Measurements from ENCODE around the gene AGAP1. TPM values are rescaled to one million over a fixed set of nuclear protein-coding genes. Genes with fewer than 3 reads are reported as not detected.

The AGAP1 gene
- total RNA-seq, 3 donors from 2014 or later, result 1.9 to 2.6 (median 2.1) TPM

DNA sequence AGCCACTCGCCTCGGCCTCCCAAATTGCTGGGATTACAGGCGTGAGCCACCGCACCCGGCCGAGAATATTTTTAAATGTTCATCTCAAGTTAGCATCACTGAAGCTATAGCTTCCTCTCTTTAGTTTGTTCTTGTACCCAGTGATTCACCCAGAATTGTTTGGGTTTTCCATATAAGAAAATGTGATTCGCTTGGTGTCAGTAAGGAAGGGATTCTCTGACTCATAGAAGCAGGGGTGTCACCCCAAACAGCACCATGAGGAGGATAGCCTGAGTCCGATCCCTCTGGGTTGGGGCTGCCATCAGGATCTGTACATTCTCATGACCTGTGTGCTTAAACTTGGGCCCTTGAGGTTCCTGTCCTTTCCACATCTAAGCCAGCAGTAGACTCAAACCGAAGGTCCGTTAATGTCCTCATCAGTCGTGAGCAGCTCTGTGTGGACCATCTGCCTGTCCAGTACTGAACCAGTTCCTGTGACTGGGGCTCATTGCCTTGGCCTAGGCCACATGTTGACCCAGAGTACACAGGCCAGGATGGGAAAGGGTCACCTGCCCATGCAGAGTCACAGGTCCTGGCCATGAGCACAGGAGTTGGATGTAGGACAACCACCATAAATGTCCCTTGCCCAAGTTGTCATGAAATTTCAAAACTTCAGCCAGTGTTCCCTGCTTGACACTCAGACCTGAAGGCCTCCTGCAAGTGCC lies 362.5 kb downstream of the AGAP1 start:
- Mint-ChIP-seq H3K27me3 (ENCODE audit: low read depth) (no peaks in the 10 kb centered on the region), H3K36me3 (ENCODE audit: insufficient read depth) (no peaks in the 10 kb centered on the region), H3K9me3 (no peaks in the 10 kb centered on the region), H3K4me1 (ENCODE audit: low read depth) (no peaks in the 10 kb centered on the region), H3K4me3 (no peak overlapping the region)
- ATAC-seq, result no peak
- no peak for DNase-seq

DNA sequence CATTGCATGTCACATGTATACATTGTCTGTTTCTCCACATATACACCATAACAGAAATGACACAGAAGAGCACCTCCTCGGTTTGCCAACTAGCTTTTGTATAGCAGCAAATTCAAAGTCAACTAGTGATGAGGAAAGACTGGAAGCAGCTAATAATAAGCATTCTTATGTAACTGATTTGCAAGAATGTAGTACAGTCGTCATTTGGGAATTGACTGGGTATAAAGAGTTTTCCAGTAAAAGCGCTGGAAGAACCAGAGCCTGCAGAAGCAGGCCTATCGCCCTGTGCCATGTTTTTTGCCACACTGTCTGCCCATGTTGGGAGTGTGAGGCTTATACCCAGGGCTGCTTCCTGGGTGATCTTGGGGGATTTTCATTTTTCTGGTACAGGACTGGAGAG lies 363.8 kb downstream of the AGAP1 start:
- H3K36me3 Mint-ChIP-seq (ENCODE audit: insufficient read depth), result no peaks in the 10 kb centered on the region
- H3K9me3 Mint-ChIP-seq, result no peaks in the 10 kb centered on the region
- H3K27me3 Mint-ChIP-seq (ENCODE audit: low read depth), result peaks cover 4% of the 10 kb centered on the region
- DNase-seq (no peak), ATAC-seq (no peak)
- no peak overlapping the region for H3K4me3 Mint-ChIP-seq
- no peaks in the 10 kb centered on the region for H3K4me1 Mint-ChIP-seq (ENCODE audit: low read depth)

- Mint-ChIP-seq H3K4me1 (ENCODE audit: low read depth) (peaks cover 1% of the 10 kb centered on the region), H3K9me3 (no peaks in the 10 kb centered on the region), H3K27me3 (ENCODE audit: low read depth) (peaks cover 10% of the 10 kb centered on the region), H3K36me3 (ENCODE audit: insufficient read depth) (no peaks in the 10 kb centered on the region), H3K4me3 (no peak overlapping the region)
- ATAC-seq (no peak), DNase-seq (no peak)
These were observed 365.0 kb downstream of the AGAP1 start for GRCh38 chr2:235858881-235859280.

- no peak for DNase-seq
- no peak for ATAC-seq
These were observed 365.8 kb downstream of the AGAP1 start for GRCh38 chr2:235859651-235860050.

GRCh38 chr2:235860111-235860510 lies 366.3 kb downstream of the AGAP1 start:
- Mint-ChIP-seq H3K36me3 (ENCODE audit: insufficient read depth) (no peaks in the 10 kb centered on the region), H3K27me3 (ENCODE audit: low read depth) (peaks cover 20% of the 10 kb centered on the region), H3K4me1 (ENCODE audit: low read depth) (peaks cover 1% of the 10 kb centered on the region), H3K4me3 (no peak overlapping the region), H3K9me3 (no peaks in the 10 kb centered on the region)
- DNase-seq (no peak), ATAC-seq (no peak)

More at GRCh38 chr2:235859651-235860050, 365.8 kb downstream of the AGAP1 start:
- Mint-ChIP-seq H3K36me3 (ENCODE audit: insufficient read depth) (no peaks in the 10 kb centered on the region), H3K27me3 (ENCODE audit: low read depth) (peaks cover 16% of the 10 kb centered on the region), H3K4me1 (ENCODE audit: low read depth) (peaks cover 1% of the 10 kb centered on the region), H3K9me3 (no peaks in the 10 kb centered on the region), H3K4me3 (no peak overlapping the region)

DNA sequence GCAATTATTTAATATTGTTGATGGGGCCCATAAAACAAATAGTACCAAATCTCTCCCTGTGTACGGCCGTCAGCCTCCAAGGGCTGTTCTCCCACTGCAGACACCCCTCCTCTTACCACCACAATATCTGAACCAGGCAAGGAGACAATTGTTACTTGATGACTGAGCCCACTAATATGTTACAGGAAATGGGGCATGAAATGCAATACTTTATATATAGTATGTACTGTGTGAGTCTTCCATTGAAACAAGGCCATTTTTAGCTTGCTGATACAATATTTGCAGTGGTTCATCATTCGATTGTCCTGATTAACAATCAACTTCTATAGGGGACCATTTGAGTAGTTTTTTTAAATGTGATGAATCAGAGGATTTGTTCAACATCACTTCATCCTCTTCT lies 367.0 kb downstream of the AGAP1 start:
- no peak for ATAC-seq
- H3K27me3 Mint-ChIP-seq (ENCODE audit: low read depth), result peaks cover 25% of the 10 kb centered on the region
- no peak overlapping the region for H3K4me3 Mint-ChIP-seq

GRCh38 chr2:235861383-235861782 lies 367.5 kb downstream of the AGAP1 start:
- ATAC-seq (no peak), DNase-seq (no peak)
- Mint-ChIP-seq H3K27me3 (ENCODE audit: low read depth) (peaks cover 30% of the 10 kb centered on the region), H3K4me1 (ENCODE audit: low read depth) (peaks cover 1% of the 10 kb centered on the region), H3K9me3 (no peaks in the 10 kb centered on the region), H3K4me3 (no peak overlapping the region), H3K36me3 (ENCODE audit: insufficient read depth) (no peaks in the 10 kb centered on the region)

More for the DNA sequence above, 367.0 kb downstream of the AGAP1 start:
- Mint-ChIP-seq H3K9me3 (no peaks in the 10 kb centered on the region), H3K36me3 (ENCODE audit: insufficient read depth) (no peaks in the 10 kb centered on the region), H3K4me1 (ENCODE audit: low read depth) (peaks cover 1% of the 10 kb centered on the region)
- DNase-seq, result no peak

GRCh38 chr2:235863414-235863813 lies 369.6 kb downstream of the AGAP1 start:
- H3K4me3 Mint-ChIP-seq, result no peak overlapping the region
- H3K9me3 Mint-ChIP-seq, result no peaks in the 10 kb centered on the region
- no peaks in the 10 kb centered on the region for H3K36me3 Mint-ChIP-seq (ENCODE audit: insufficient read depth)
- DNase-seq, result no peak
- H3K4me1 Mint-ChIP-seq (ENCODE audit: low read depth), result peaks cover 1% of the 10 kb centered on the region
- no peak for ATAC-seq
- peaks cover 36% of the 10 kb centered on the region for H3K27me3 Mint-ChIP-seq (ENCODE audit: low read depth)

DNA sequence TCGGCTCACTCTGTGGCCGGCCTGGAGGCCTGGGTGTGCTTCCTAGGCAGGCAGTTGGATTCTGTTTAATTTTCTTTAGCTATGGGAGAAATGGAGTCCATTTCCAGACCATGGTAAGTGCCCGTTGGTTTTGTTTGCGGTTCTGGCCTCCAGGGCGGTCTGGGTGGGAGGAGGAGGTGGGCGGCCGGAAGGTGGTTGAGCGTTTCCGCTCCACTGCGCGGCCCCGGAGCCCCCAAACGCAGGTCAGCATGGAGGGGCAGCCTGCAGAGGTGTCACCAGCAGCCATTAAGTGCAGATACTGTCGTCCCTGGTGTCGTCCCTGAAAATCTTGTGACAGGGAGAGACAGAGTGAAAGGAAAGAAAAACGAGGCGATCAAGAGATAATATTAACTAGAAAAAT lies 370.5 kb downstream of the AGAP1 start:
- Mint-ChIP-seq H3K4me3 (no peak overlapping the region), H3K4me1 (ENCODE audit: low read depth) (peaks cover 1% of the 10 kb centered on the region), H3K36me3 (ENCODE audit: insufficient read depth) (no peaks in the 10 kb centered on the region), H3K27me3 (ENCODE audit: low read depth) (peaks cover 36% of the 10 kb centered on the region), H3K9me3 (no peaks in the 10 kb centered on the region)
- no peak for ATAC-seq
- DNase-seq, result no peak

GRCh38 chr2:235864733-235865515 lies 371.1 kb downstream of the AGAP1 start:
- ATAC-seq, result no peak
- Mint-ChIP-seq H3K9me3 (no peaks in the 10 kb centered on the region), H3K4me1 (ENCODE audit: low read depth) (peaks cover 1% of the 10 kb centered on the region), H3K4me3 (no peak overlapping the region), H3K36me3 (ENCODE audit: insufficient read depth) (no peaks in the 10 kb centered on the region), H3K27me3 (ENCODE audit: low read depth) (peaks cover 36% of the 10 kb centered on the region)
- DNase-seq, result no peak

GRCh38 chr2:235866373-235866772 lies 372.5 kb downstream of the AGAP1 start:
- Mint-ChIP-seq H3K27me3 (ENCODE audit: low read depth) (peaks cover 36% of the 10 kb centered on the region), H3K36me3 (ENCODE audit: insufficient read depth) (no peaks in the 10 kb centered on the region), H3K4me1 (ENCODE audit: low read depth) (peaks cover 1% of the 10 kb centered on the region), H3K9me3 (peaks cover 6% of the 10 kb centered on the region), H3K4me3 (no peak overlapping the region)
- DNase-seq, result no peak
- no peak for ATAC-seq

DNA sequence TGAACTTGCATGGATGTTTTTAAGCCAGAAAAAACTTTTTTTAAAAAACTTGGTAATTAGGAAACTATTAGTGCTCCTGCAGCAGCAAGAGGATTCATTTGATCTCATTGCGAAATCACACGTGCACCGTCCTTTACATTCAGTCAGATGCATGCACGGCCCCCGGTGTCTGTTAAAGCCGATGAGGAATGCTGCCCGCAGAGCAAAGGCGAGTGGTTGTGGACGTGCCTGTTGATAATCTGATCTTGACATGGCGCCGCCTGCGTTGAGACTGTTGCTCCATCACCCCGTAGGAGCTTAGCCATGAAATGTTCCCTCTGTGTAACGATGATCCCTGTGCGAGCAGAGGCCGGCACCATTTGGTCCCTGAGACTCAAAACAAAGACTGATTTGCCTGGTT lies 374.4 kb downstream of the AGAP1 start:
- ATAC-seq (no peak), DNase-seq (no peak)
- Mint-ChIP-seq H3K36me3 (ENCODE audit: insufficient read depth) (no peaks in the 10 kb centered on the region), H3K9me3 (peaks cover 8% of the 10 kb centered on the region), H3K27me3 (ENCODE audit: low read depth) (peaks cover 32% of the 10 kb centered on the region), H3K4me1 (ENCODE audit: low read depth) (peaks cover 1% of the 10 kb centered on the region), H3K4me3 (no peak overlapping the region)

- Mint-ChIP-seq H3K9me3 (peaks cover 8% of the 10 kb centered on the region), H3K4me3 (no peak overlapping the region), H3K27me3 (ENCODE audit: low read depth) (peaks cover 28% of the 10 kb centered on the region), H3K36me3 (ENCODE audit: insufficient read depth) (no peaks in the 10 kb centered on the region), H3K4me1 (ENCODE audit: low read depth) (peaks cover under 1% of the 10 kb centered on the region)
- ATAC-seq, result no peak
- no peak for DNase-seq
These were observed 374.8 kb downstream of the AGAP1 start for GRCh38 chr2:235868645-235869044.

- H3K36me3 Mint-ChIP-seq (ENCODE audit: insufficient read depth), result no peaks in the 10 kb centered on the region
- DNase-seq, result no peak
- H3K9me3 Mint-ChIP-seq, result peaks cover 8% of the 10 kb centered on the region
- no peak for ATAC-seq
- no peak overlapping the region for H3K4me3 Mint-ChIP-seq
- no peaks in the 10 kb centered on the region for H3K4me1 Mint-ChIP-seq (ENCODE audit: low read depth)
- H3K27me3 Mint-ChIP-seq (ENCODE audit: low read depth), result peaks cover 13% of the 10 kb centered on the region
These were observed 376.7 kb downstream of the AGAP1 start for GRCh38 chr2:235870515-235870914.

- Mint-ChIP-seq H3K4me3 (no peak overlapping the region), H3K4me1 (ENCODE audit: low read depth) (no peaks in the 10 kb centered on the region), H3K27me3 (ENCODE audit: low read depth) (peaks cover 2% of the 10 kb centered on the region), H3K9me3 (peaks cover 4% of the 10 kb centered on the region), H3K36me3 (ENCODE audit: insufficient read depth) (no peaks in the 10 kb centered on the region)
- ATAC-seq (no peak), DNase-seq (no peak)
These were observed 382.3 kb downstream of the AGAP1 start for GRCh38 chr2:235876099-235876679.
